Neural progenitor cell (in vitro differentiated cells): ENCODE results near the gene SPAAR.

ENCODE experiments used
- CTCF ChIP-seq: fragments of 200-600 bp; sonication (generic); IDR thresholded peaks from 2 replicates; pipeline ENCODE4 v1.5.1; 2017; ENCODE audit warnings: antibody characterized with exemption, mild to moderate bottlenecking
- EZH2 ChIP-seq: fragments of 200-600 bp; sonication (generic); IDR thresholded peaks from 2 replicates; pipeline ENCODE4 v1.6.1; 2017; ENCODE audit warnings: antibody characterized with exemption, mild to moderate bottlenecking, moderate library complexity

- TF ChIP-seq CTCF (peak; percentile 91), EZH2 (no peak)
Measured at GRCh38 chr9:35954942-35955546, 45.8 kb downstream of the SPAAR start.
